Naive thymus-derived CD4-positive, alpha-beta T cell (primary cell): ENCODE measurements around the gene TOMM7. TPM values are rescaled to one million over a fixed set of nuclear protein-coding genes. Genes with fewer than 3 reads are reported as not detected.
"Not testable (repeated sequence)": the region's sequence is repeated elsewhere in the genome, so short reads cannot be mapped to it uniquely, and the experiment has no call there.

ENCODE experiments used
- ATAC-seq: fragments of 150-1000 bp; cut with Tn5 transposase; 2 replicates; pipeline ENCODE4 v1.10.0; 2021; ENCODE audit warnings: mild to moderate bottlenecking, moderate library complexity
- CTCF ChIA-PET: fragments of 350-600 bp; sonication (Branson Sonifier 250); formaldehyde crosslinking; loops from one replicate; lab custom pipeline; 2021; ENCODE audit warnings: antibody characterized with exemption; lab: Charles Lee
- POLR2A ChIA-PET: fragments of 350-600 bp; sonication (Branson Sonifier 250); formaldehyde crosslinking; loops from one replicate; lab custom pipeline; 2021; ENCODE audit warnings: antibody characterized with exemption, inconsistent platforms; lab: Charles Lee
- DNase-seq, 9 donors: peaks; one replicate each; pipeline versions ENCODE4 v3.0.0 to v3.0.0-alpha.2; 2020 to 2022; ENCODE audit warnings: mixed read lengths in 1 of 9
- H3K27ac ChIP-seq: one replicate; pipeline ENCODE4 v1.7.0; 2013; ENCODE audit warnings: mild to moderate bottlenecking, low read depth, low read length, moderate library complexity
- H3K27me3 ChIP-seq, 2 donors: one replicate each; pipeline ENCODE4 v1.7.0; 2013; ENCODE audit warnings: low read length in 2 of 2, mild to moderate bottlenecking in 2 of 2, moderate library complexity in 2 of 2; ENCODE audit not compliant: control insufficient read depth in 2 of 2, insufficient read depth in 2 of 2
- H3K36me3 ChIP-seq, 3 experiments: 1 replicate in 2 of 3; 2 replicates in 1 of 3; pipeline ENCODE4 v1.7.0; 2013; ENCODE audit warnings: low read length in 3 of 3, mild to moderate bottlenecking in 3 of 3, moderate library complexity in 1 of 3; ENCODE audit not compliant: insufficient read depth in 3 of 3, control insufficient read depth in 2 of 3
- H3K4me1 ChIP-seq, 2 donors: one replicate each; pipeline ENCODE4 v1.7.0; 2013; ENCODE audit warnings: low read length in 2 of 2, mild to moderate bottlenecking in 2 of 2, moderate library complexity in 1 of 2; ENCODE audit not compliant: control insufficient read depth in 2 of 2, insufficient read depth in 2 of 2
- H3K4me3 ChIP-seq: 2 replicates; pipeline ENCODE4 v1.7.0; 2013; ENCODE audit warnings: mild to moderate bottlenecking, low read length
- H3K9me3 ChIP-seq, 3 experiments: 1 replicate in 2 of 3; 2 replicates in 1 of 3; pipeline ENCODE4 v1.7.0; 2013; ENCODE audit warnings: low read length in 3 of 3; ENCODE audit not compliant: control insufficient read depth in 2 of 3
- H3K27ac Mint-ChIP-seq, 9 donors: one replicate each; pipeline ENCODE4 v1.8.0; 2020 to 2022; ENCODE audit warnings: mixed read lengths in 9 of 9, mild to moderate bottlenecking in 8 of 9, moderate library complexity in 5 of 9, inconsistent platforms in 2 of 9
- H3K27me3 Mint-ChIP-seq, 5 donors: one replicate each; pipeline ENCODE4 v1.8.0; 2021 to 2022; ENCODE audit warnings: mixed read lengths in 5 of 5, mild to moderate bottlenecking in 1 of 5
- H3K36me3 Mint-ChIP-seq, 5 donors: one replicate each; pipeline ENCODE4 v1.8.0; 2020 to 2022; ENCODE audit warnings: mixed read lengths in 5 of 5, mild to moderate bottlenecking in 3 of 5, inconsistent platforms in 1 of 5
- H3K4me1 Mint-ChIP-seq, 7 donors: one replicate each; pipeline ENCODE4 v1.8.0; 2020 to 2022; ENCODE audit warnings: mixed read lengths in 7 of 7, mild to moderate bottlenecking in 3 of 7, inconsistent platforms in 1 of 7
- H3K4me3 Mint-ChIP-seq, 10 donors: one replicate each; pipeline ENCODE4 v1.8.0; 2020 to 2022; ENCODE audit warnings: mild to moderate bottlenecking in 10 of 10, mixed read lengths in 10 of 10, moderate library complexity in 6 of 10, inconsistent platforms in 2 of 10
- H3K9me3 Mint-ChIP-seq, 11 donors: one replicate each; pipeline ENCODE4 v1.8.0; 2020 to 2022; ENCODE audit warnings: mixed read lengths in 11 of 11, mild to moderate bottlenecking in 4 of 11, inconsistent platforms in 1 of 11, moderate library complexity in 1 of 11
- intact Hi-C, 2 donors: fragments of 100-400 bp; cut with micrococcal nuclease; formaldehyde crosslinking; loops; one replicate each; pipeline ENCODE4 v1.15.1; 2023
- polyA plus RNA-seq, 2 donors: library from polyadenylated mRNA; unstranded; fragments of 300-500 nt; fragmentation: Illumina TruSeq; gene quantifications; one replicate each; pipeline ENCODE4 v1.2.3, GENCODE V29; 2021
- total RNA-seq, 6 experiments: library from RNA in 5 of 6; stranded (reverse) in 5 of 6; gene quantifications; 1 replicate in 5 of 6; 2 replicates in 1 of 6; pipeline ENCODE4 v1.2.3 and lab custom pipeline; 2021 to 2026

The TOMM7 gene
- total and polyA plus RNA-seq, 7 experiments from 2014 or later, result 302 to 737 (median 498) TPM

DNA sequence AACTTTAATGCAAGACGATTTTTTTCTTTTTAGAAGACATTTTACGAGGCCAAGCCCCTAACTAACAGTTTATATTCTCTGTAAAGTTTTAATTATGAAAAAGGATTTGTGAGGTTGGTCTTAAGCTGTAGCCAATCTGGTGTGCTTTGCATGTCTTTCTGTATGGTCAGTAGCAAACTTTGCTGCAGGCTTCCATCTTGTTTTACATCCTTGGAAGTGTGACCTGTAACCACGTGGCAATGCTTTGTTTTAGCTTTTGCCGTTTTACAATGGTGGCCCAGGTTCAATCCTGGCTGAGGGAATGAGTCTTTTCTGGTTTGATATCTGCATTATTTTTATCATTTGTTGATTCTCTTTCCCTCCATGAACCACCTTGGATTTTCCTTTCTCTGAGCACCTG lies 19.8 kb downstream of the TOMM7 start:
- H3K36me3 ChIP-seq, H3K4me1 ChIP-seq, intact Hi-C loops, H3K4me1 Mint-ChIP-seq, H3K4me3 ChIP-seq, H3K27ac Mint-ChIP-seq, ATAC-seq, H3K27me3 ChIP-seq, H3K27ac ChIP-seq, H3K27me3 Mint-ChIP-seq, H3K36me3 Mint-ChIP-seq, H3K9me3 ChIP-seq, CTCF ChIA-PET, POLR2A ChIA-PET, H3K9me3 Mint-ChIP-seq, H3K4me3 Mint-ChIP-seq, DNase-seq: not testable (repeated sequence)

DNA sequence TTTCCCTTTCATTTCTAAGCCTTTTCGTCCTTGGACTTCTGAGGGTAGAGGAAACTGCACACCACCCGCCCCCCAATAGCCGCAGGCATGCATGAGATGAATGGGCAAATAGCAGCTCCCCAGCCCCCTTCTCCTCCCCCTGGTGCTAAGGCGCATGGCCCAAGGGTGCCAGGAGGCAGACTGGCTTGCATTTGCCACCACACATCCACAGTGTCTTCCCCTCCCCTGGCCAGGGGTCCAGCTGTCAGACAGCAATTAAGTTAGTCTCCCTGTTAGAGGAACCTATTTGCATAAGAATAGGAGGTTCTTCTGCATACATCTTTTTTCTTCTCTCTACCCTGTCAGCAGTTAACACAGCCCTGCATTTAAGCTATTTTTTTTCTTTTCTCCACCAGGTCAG lies 20.2 kb downstream of the TOMM7 start:
- Histone ChIP-seq H3K27ac (no peak overlapping the region), H3K27me3 (no peaks in the 10 kb centered on the region), H3K9me3 (no peaks in the 10 kb centered on the region), H3K4me3 (no peak overlapping the region), H3K4me1 (no peaks in the 10 kb centered on the region), H3K36me3 (no peaks in the 10 kb centered on the region)
- ChIA-PET POLR2A (no interaction called here), CTCF (no interaction called here)
- no peak overlapping the region for H3K4me3 Mint-ChIP-seq
- no peak overlapping the region for H3K27ac Mint-ChIP-seq
- H3K4me1 Mint-ChIP-seq, result no peaks in the 10 kb centered on the region
- intact Hi-C loops, result no loop called here
- H3K9me3 Mint-ChIP-seq, result peaks cover 0 to 1% (median 0%) of the 10 kb centered on the region in 11 donors
- H3K36me3 Mint-ChIP-seq, result no peaks in the 10 kb centered on the region
- no peak for ATAC-seq
- H3K27me3 Mint-ChIP-seq, result peaks cover 0 to 9% (median 0%) of the 10 kb centered on the region in 5 donors
- no peak for DNase-seq

DNA sequence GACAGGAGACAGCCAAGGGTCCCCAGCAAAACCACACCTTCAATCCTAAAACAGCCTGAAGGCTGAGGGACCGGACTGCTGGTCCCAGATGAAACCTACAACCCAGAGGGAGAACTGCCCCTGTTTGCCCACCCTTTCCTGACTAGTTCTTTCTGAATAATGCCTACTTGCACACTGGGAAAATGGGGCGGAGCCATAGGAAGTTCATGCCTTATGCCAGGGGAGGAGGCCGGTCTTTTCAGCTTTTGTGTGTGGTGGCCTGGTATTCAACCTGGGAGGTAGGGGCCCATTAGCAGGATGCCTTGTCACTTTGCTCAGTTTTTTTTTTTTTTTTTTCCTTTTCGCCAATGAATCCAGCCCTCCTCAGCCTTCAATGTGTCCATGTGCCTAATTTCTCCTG lies 20.7 kb downstream of the TOMM7 start:
- Histone ChIP-seq H3K27me3 (no peaks in the 10 kb centered on the region), H3K4me1 (no peaks in the 10 kb centered on the region), H3K9me3 (no peaks in the 10 kb centered on the region), H3K36me3 (no peaks in the 10 kb centered on the region), H3K27ac (no peak overlapping the region), H3K4me3 (no peak overlapping the region)
- H3K4me1 Mint-ChIP-seq, result no peaks in the 10 kb centered on the region
- DNase-seq, result no peak
- H3K36me3 Mint-ChIP-seq, result peaks cover 0 to 5% (median 0%) of the 10 kb centered on the region in 5 donors
- CTCF ChIA-PET, result no interaction called here
- ATAC-seq, result no peak
- no peak overlapping the region for H3K4me3 Mint-ChIP-seq
- no peak overlapping the region for H3K27ac Mint-ChIP-seq
- POLR2A ChIA-PET, result no interaction called here
- intact Hi-C loops, result no loop called here
- H3K9me3 Mint-ChIP-seq, result peaks cover 0 to 4% (median 0%) of the 10 kb centered on the region in 11 donors
- peaks cover 0 to 9% (median 4%) of the 10 kb centered on the region in 5 donors for H3K27me3 Mint-ChIP-seq

DNA sequence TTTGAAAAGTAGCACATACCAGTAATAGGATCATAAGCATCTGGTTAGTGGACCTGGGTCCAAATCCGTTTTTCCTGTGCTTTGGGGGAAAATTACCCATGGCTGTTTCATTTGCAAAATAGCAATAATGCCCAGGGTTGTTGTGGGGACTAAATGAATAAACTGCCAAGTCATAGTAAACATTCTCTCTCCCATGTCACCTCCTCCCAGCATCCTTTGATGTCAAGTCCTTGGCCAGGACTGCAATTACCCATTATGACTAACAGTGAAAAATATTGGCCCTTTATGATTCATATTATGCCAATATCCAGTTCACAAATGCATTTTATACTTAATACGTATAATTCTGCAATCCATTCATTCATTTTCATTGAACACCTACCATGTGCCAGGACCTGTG lies 23.0 kb downstream of the TOMM7 start:
- H3K27me3 ChIP-seq, result no peaks in the 10 kb centered on the region
- H3K4me3 ChIP-seq, result no peak overlapping the region
- no peak for DNase-seq
- H3K36me3 ChIP-seq, result no peaks in the 10 kb centered on the region
- ChIA-PET POLR2A (no interaction called here), CTCF (interaction anchor here (0.6 kb wide), 1 partner anchor 211 kb away, joined by 3 read pairs; no protein-coding TSS in a partner anchor)
- intact Hi-C loops, result no loop called here
- H3K4me1 Mint-ChIP-seq, result no peaks in the 10 kb centered on the region
- H3K27ac ChIP-seq, result no peak overlapping the region
- H3K27ac Mint-ChIP-seq, result no peak overlapping the region
- H3K4me3 Mint-ChIP-seq, result no peak overlapping the region
- no peaks in the 10 kb centered on the region for H3K4me1 ChIP-seq
- no peaks in the 10 kb centered on the region for H3K9me3 ChIP-seq
- H3K36me3 Mint-ChIP-seq, result peaks cover 0 to 5% (median 0%) of the 10 kb centered on the region in 5 donors
- peaks cover 0 to 9% (median 6%) of the 10 kb centered on the region in 5 donors for H3K27me3 Mint-ChIP-seq
- peaks cover 0 to 10% (median 0%) of the 10 kb centered on the region in 11 donors for H3K9me3 Mint-ChIP-seq
- ATAC-seq, result no peak

DNA sequence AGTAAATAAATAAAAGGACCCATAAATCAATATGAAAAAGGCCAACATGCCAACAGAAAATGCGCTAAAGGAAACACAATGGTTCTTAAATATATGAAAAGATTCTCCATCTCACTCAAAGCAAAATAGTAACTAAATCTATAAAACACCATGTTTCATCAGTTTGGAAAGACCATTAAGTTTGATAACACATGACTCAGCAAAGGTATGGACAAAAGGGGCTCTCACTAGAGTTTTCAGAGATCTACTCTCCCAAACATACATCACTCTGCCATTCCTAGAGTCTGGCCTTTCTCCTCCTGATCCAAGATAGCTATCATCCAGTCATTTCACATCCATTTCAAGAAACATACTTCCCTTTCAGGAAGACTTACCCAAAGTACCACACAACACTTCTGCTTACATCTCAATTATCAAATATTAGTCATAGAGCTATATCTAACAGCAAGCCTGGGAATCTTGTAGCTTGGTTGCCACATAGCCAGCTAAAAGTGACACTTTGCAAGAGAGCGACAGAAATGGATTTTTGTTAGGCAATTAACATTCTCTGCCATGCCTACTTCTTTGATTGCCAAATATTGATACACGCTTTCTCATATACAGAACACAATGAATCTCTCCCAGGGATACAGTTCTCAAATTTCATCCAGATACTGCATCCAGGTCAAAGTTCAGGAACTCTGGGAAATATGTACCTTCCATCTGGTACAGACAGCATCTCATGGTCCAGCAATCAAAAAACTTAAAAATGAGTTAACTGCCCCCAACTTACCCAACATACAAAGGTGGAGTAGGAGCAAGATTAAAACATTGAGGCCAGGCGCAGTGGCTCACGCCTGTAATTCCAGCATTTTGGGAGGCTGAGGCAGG lies 28.8 kb downstream of the TOMM7 start:
- POLR2A ChIA-PET, result no interaction called here
- Mint-ChIP-seq H3K27ac (no peak overlapping the region), H3K36me3 (peaks cover 0 to 5% (median 0%) of the 10 kb centered on the region in 5 donors), H3K27me3 (peaks cover 0 to 11% (median 6%) of the 10 kb centered on the region in 5 donors), H3K4me3 (no peak overlapping the region), H3K4me1 (no peaks in the 10 kb centered on the region), H3K9me3 (peaks cover 0 to 10% (median 0%) of the 10 kb centered on the region in 11 donors)
- ATAC-seq (no peak), DNase-seq (no peak)
- Histone ChIP-seq H3K9me3 (no peaks in the 10 kb centered on the region), H3K27me3 (no peaks in the 10 kb centered on the region), H3K4me1 (no peaks in the 10 kb centered on the region), H3K27ac (no peak overlapping the region), H3K4me3 (no peak overlapping the region), H3K36me3 (no peaks in the 10 kb centered on the region)
- CTCF ChIA-PET, result no interaction called here
- intact Hi-C loops, result no loop called here

DNA sequence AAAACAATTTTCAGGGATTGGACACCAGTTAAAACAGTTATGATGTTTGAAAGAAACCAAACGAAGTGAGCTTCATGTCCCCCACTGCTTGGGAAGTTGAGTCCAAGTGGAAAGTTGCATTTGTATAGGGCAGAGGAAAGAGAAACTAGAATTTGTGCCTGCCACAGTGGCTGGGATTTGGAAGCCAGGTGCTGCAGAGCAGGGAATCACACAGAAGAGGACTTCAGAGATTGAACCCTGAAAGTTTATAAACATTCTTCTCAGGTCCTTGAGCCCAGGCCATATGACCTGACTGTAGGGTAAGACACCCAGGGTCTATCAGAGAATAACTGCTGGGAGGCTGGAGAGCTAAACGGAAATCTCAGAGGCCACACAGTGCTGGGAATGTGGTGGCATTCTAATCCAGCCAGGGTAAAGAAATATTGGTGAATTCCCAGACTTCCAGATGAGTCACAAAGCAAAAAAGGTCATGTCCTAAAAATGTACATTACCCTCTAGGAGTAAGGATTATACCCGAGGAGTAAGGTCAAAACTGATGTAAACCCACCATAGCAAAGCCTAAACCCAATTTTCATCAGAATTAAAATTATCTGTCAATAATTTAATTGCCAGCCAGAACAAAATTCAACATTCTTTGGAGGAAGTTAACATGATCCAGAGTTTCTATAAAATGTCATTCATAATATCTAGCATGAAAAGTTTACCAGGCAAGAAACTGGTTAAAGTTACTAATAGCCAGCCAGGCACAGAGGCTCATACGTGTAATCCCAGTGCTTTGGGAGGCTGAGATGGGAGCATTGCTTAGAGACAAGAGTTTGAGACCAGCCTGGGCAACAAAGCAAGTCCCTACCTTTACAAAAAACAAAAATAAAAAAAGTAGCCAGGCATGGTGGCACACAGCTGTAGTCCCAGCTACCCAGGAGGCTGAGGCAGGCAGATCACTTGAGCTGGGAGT lies 31.2 kb downstream of the TOMM7 start:
- CTCF ChIA-PET, result no interaction called here
- no peaks in the 10 kb centered on the region for H3K36me3 Mint-ChIP-seq
- no peaks in the 10 kb centered on the region for H3K36me3 ChIP-seq

More for the DNA sequence above, 31.2 kb downstream of the TOMM7 start:
- Mint-ChIP-seq H3K4me3 (no peak overlapping the region), H3K27me3 (peaks cover 0 to 11% (median 4%) of the 10 kb centered on the region in 5 donors), H3K4me1 (no peaks in the 10 kb centered on the region), H3K9me3 (peaks cover 0 to 2% (median 0%) of the 10 kb centered on the region in 11 donors), H3K27ac (no peak overlapping the region)
- ATAC-seq (no peak), DNase-seq (no peak)
- intact Hi-C loops, result no loop called here
- Histone ChIP-seq H3K4me1 (no peaks in the 10 kb centered on the region), H3K27me3 (no peaks in the 10 kb centered on the region), H3K27ac (no peak overlapping the region), H3K4me3 (no peak overlapping the region), H3K9me3 (no peaks in the 10 kb centered on the region)
- POLR2A ChIA-PET, result no interaction called here
